Coronary artery (tissue), 2 donors: Measurements from ENCODE around the gene RYR1.

Experiments
- DNase-seq: peaks from one replicate; pipeline ENCODE4 v3.0.0-alpha.2; 2017; ENCODE audit warnings: low spot score
- H3K27ac ChIP-seq, 2 donors: fragments of 200-600 bp; sonication (generic); one replicate each; pipeline ENCODE4 v1.5.1; 2016 to 2019
- H3K4me3 ChIP-seq: fragments of 200-600 bp; sonication (generic); 2 replicates; pipeline ENCODE4 v1.5.1; 2016; ENCODE audit warnings: mild to moderate bottlenecking, moderate library complexity
- CTCF ChIP-seq: fragments of 200-600 bp; sonication (generic); IDR thresholded peaks from one replicate; pipeline ENCODE4 v1.5.1; 2019; ENCODE audit warnings: antibody characterized with exemption

RYR1 gene

GRCh38 chr19:38386971-38387549 lies 46.4 kb upstream of the RYR1 start:
- peak overlapping the region; percentile 83 to 89 for H3K27ac ChIP-seq

GRCh38 chr19:38387550-38388348 lies 45.7 kb upstream of the RYR1 start, which contains the start of gene GGN:
Gene GGN (minus strand): TSS chr19:38388034. CDS start chr19:38387261, 773 bp downstream.
- TF ChIP-seq CTCF = no peak
- H3K4me3 ChIP-seq = peak within 1 kb of the TSS; percentile 80
- peak; percentile 91 for DNase-seq
- H3K27ac ChIP-seq = peak within 1 kb of the TSS; percentile 83 to 89

More at GRCh38 chr19:38386971-38387549, 46.4 kb upstream of the RYR1 start:
- H3K4me3 ChIP-seq = peak overlapping the region; percentile 80
- no peak for DNase-seq
- no peak for TF ChIP-seq CTCF

- no peak for DNase-seq
- H3K4me3 ChIP-seq = peak within 1 kb of the TSS; percentile 80
These were observed 45.0 kb upstream of the RYR1 start, which contains the start of gene SPRED3 for GRCh38 chr19:38388349-38389100. Gene SPRED3 (plus strand): TSS chr19:38388697. CDS start chr19:38390303, 1,606 bp downstream.

GRCh38 chr19:38389101-38389925 lies 44.2 kb upstream of the RYR1 start:
- H3K27ac ChIP-seq = peak overlapping the region; percentile 83 to 89
- TF ChIP-seq CTCF = no peak
- DNase-seq = no peak
- H3K4me3 ChIP-seq = peak overlapping the region; percentile 80

More at GRCh38 chr19:38388349-38389100, 45.0 kb upstream of the RYR1 start, which contains the start of gene SPRED3:
- H3K27ac ChIP-seq = peak within 1 kb of the TSS; percentile 83 to 89
- TF ChIP-seq CTCF = no peak

- H3K27ac ChIP-seq = peak overlapping the region in 1 of 2 donors; percentile 89
- no peak for TF ChIP-seq CTCF
- DNase-seq = no peak
These were observed 43.2 kb upstream of the RYR1 start for GRCh38 chr19:38389957-38390924.

More at GRCh38 chr19:38389957-38390924, 43.2 kb upstream of the RYR1 start:
- H3K4me3 ChIP-seq = peak overlapping the region; percentile 80
